DMS53 treated with DMSO at 0.1 percent for 48 hours (cell line): ENCODE data around the gene PDE2A.
"Not testable (repeated sequence)": the region's sequence is repeated elsewhere in the genome, so short reads cannot be mapped to it uniquely, and the experiment has no call there.

Experiments
- DNase-seq: peaks from one replicate; lab custom pipeline; 2025; ENCODE audit not compliant: unreplicated experiment; lab: John Stamatoyannopoulos, UW

PDE2A gene

GRCh38 chr11:72555014-72555522 is 119.2 kb downstream of the PDE2A start:
- DNase-seq, result not testable (repeated sequence)

- no peak for DNase-seq
Observed at GRCh38 chr11:72553706-72554105, 120.5 kb downstream of the PDE2A start.

- no peak for DNase-seq
Observed at GRCh38 chr11:72552399-72552910, 121.8 kb downstream of the PDE2A start.

GRCh38 chr11:72551571-72551970 is 122.7 kb downstream of the PDE2A start:
- no peak for DNase-seq

GRCh38 chr11:72548463-72548862 is 125.8 kb downstream of the PDE2A start:
- DNase-seq, result no peak

GRCh38 chr11:72546866-72547265 is 127.4 kb downstream of the PDE2A start:
- no peak for DNase-seq

- DNase-seq, result no peak
Observed at GRCh38 chr11:72544589-72544988, 129.6 kb downstream of the PDE2A start.

- DNase-seq, result no peak
Observed at GRCh38 chr11:72543849-72544542, 130.2 kb downstream of the PDE2A start.

GRCh38 chr11:72541257-72541974 is 132.8 kb downstream of the PDE2A start:
- no peak for DNase-seq

- DNase-seq, result no peak
Observed at GRCh38 chr11:72537051-72537450, 137.2 kb downstream of the PDE2A start.

- no peak for DNase-seq
Observed at GRCh38 chr11:72535194-72535547, 139.1 kb downstream of the PDE2A start.

GRCh38 chr11:72534371-72535193 is 139.6 kb downstream of the PDE2A start:
- DNase-seq, result no peak

- no peak for DNase-seq
Observed at GRCh38 chr11:72529068-72529467, 145.2 kb downstream of the PDE2A start.

- DNase-seq, result no peak
Observed at GRCh38 chr11:72528121-72528520, 146.1 kb downstream of the PDE2A start.
